ENCODE data around the gene ALDH1A1. TPM values are rescaled to one million over a fixed set of nuclear protein-coding genes. Genes with fewer than 3 reads are reported as not detected.

ALDH1A1 gene
- total RNA-seq, 3 donors from 2014 or later (not counting 1 experiment from before 2014, with no cell fraction given) = 0.57 to 1.7 TPM; not detected in 1

- no peaks in the 10 kb centered on the region for H3K9me3 Mint-ChIP-seq
- Histone ChIP-seq H3K27ac (ENCODE audit: low read length) (no peak overlapping the region), H3K36me3 (ENCODE audit: control insufficient read depth, insufficient read depth, low read length) (no peaks in the 10 kb centered on the region), H3K27me3 (ENCODE audit: control insufficient read depth, insufficient read depth, low read length) (peaks cover 2% of the 10 kb centered on the region), H3K9me3 (ENCODE audit: control insufficient read depth, insufficient read depth, low read length) (no peaks in the 10 kb centered on the region), H3K4me3 (ENCODE audit: low read length) (no peak overlapping the region), H3K4me1 (ENCODE audit: control insufficient read depth, insufficient read depth, low read length) (no peaks in the 10 kb centered on the region)
- H3K27me3 Mint-ChIP-seq (ENCODE audit: low read depth in 2 of 2) = peaks cover 3 to 7% of the 10 kb centered on the region in 2 donors
- intact Hi-C loops (cut with micrococcal nuclease) = no loop called here
- H3K27ac Mint-ChIP-seq = no peak overlapping the region
- H3K4me1 Mint-ChIP-seq = no peaks in the 10 kb centered on the region
- DNase-seq (no peak), ATAC-seq (no peak)
- H3K4me3 Mint-ChIP-seq = no peak overlapping the region
- TF ChIP-seq CTCF (IDR thresholded peaks at IDR 0.05) = no peak
- WGBS (ENCODE audit: insufficient coverage) = 87% methylated on average over 1 of the region's 5 CpGs
- no peaks in the 10 kb centered on the region for H3K36me3 Mint-ChIP-seq
Observed at GRCh38 chr9:72983512-72984225, 30.8 kb upstream of the ALDH1A1 start.

GRCh38 chr9:72983056-72983455, 30.2 kb upstream of the ALDH1A1 start:
- TF ChIP-seq CTCF (IDR thresholded peaks at IDR 0.05) = no peak
- H3K4me3 ChIP-seq (ENCODE audit: low read length) = no peak overlapping the region
- ATAC-seq (no peak), DNase-seq (no peak)
- intact Hi-C loops (cut with micrococcal nuclease) = no loop called here
- H3K4me1 ChIP-seq (ENCODE audit: control insufficient read depth, insufficient read depth, low read length) = no peaks in the 10 kb centered on the region
- Mint-ChIP-seq H3K27ac (no peak overlapping the region), H3K36me3 (no peaks in the 10 kb centered on the region), H3K4me3 (no peak overlapping the region), H3K27me3 (ENCODE audit: low read depth in 2 of 2) (peaks cover 5 to 7% of the 10 kb centered on the region in 2 donors), H3K4me1 (no peaks in the 10 kb centered on the region), H3K9me3 (no peaks in the 10 kb centered on the region)
- H3K9me3 ChIP-seq (ENCODE audit: control insufficient read depth, insufficient read depth, low read length) = no peaks in the 10 kb centered on the region
- peaks cover 2% of the 10 kb centered on the region for H3K27me3 ChIP-seq (ENCODE audit: control insufficient read depth, insufficient read depth, low read length)
- H3K27ac ChIP-seq (ENCODE audit: low read length) = no peak overlapping the region
- H3K36me3 ChIP-seq (ENCODE audit: control insufficient read depth, insufficient read depth, low read length) = no peaks in the 10 kb centered on the region

GRCh38 chr9:72982146-72982799, 29.4 kb upstream of the ALDH1A1 start:
- no peaks in the 10 kb centered on the region for H3K4me1 Mint-ChIP-seq
- peaks cover 6 to 7% of the 10 kb centered on the region in 2 donors for H3K27me3 Mint-ChIP-seq (ENCODE audit: low read depth in 2 of 2)
- DNase-seq (no peak), ATAC-seq (no peak)
- H3K36me3 ChIP-seq (ENCODE audit: control insufficient read depth, insufficient read depth, low read length) = no peaks in the 10 kb centered on the region
- no peaks in the 10 kb centered on the region for H3K36me3 Mint-ChIP-seq
- H3K4me3 ChIP-seq (ENCODE audit: low read length) = no peak overlapping the region
- intact Hi-C loops (cut with micrococcal nuclease) = no loop called here
- H3K27ac Mint-ChIP-seq = no peak overlapping the region
- H3K4me3 Mint-ChIP-seq = no peak overlapping the region
- 76% methylated on average over 4 of the region's 5 CpGs for WGBS (ENCODE audit: insufficient coverage)
- no peaks in the 10 kb centered on the region for H3K9me3 ChIP-seq (ENCODE audit: control insufficient read depth, insufficient read depth, low read length)
- no peak for TF ChIP-seq CTCF (IDR thresholded peaks at IDR 0.05)
- no peak overlapping the region for H3K27ac ChIP-seq (ENCODE audit: low read length)
- H3K27me3 ChIP-seq (ENCODE audit: control insufficient read depth, insufficient read depth, low read length) = peaks cover 2% of the 10 kb centered on the region
- H3K9me3 Mint-ChIP-seq = no peaks in the 10 kb centered on the region
- H3K4me1 ChIP-seq (ENCODE audit: control insufficient read depth, insufficient read depth, low read length) = no peaks in the 10 kb centered on the region

Data from natural killer cell (primary cell).